OCI-LY3 (cell line): Measurements from ENCODE around the gene PDLIM3.
"Not testable (repeated sequence)": the region's sequence is repeated elsewhere in the genome, so short reads cannot be mapped to it uniquely, and the experiment has no call there.

ENCODE experiments used
- H2AFZ ChIP-seq: fragments of 200-600, 300-600 bp; shearing (Covaris generic); 2 replicates; pipeline ENCODE4 v1.6.0; 2014; ENCODE audit warnings: antibody characterized with exemption, low read depth, low read length
- H3K27ac ChIP-seq: fragments of 200-600, 300-600 bp; sonication (generic); 2 replicates; pipeline ENCODE4 v1.5.1; 2014; ENCODE audit warnings: mild to moderate bottlenecking, low read length, moderate library complexity, mixed read lengths
- H3K27me3 ChIP-seq: fragments of 200-600, 300-600 bp; sonication (generic); 2 replicates; pipeline ENCODE4 v1.6.1; 2014; ENCODE audit warnings: low read depth, low read length, mixed read lengths
- H3K36me3 ChIP-seq: fragments of 200-600, 300-600 bp; sonication (generic); replicated peaks from 2 replicates; pipeline ENCODE3; 2014; ENCODE audit warnings: low read depth, low read length, mixed read lengths
- H3K4me1 ChIP-seq: fragments of 300-600, 200-600 bp; sonication (generic); 2 replicates; pipeline ENCODE4 v1.6.1; 2014; ENCODE audit warnings: low read length, mixed read lengths
- H3K4me2 ChIP-seq: fragments of 200-600, 300-600 bp; sonication (generic); 2 replicates; pipeline ENCODE4 v1.6.1; 2014; ENCODE audit warnings: low read length, mixed read lengths
- H3K4me3 ChIP-seq: fragments of 300-600, 200-600 bp; sonication (generic); 2 replicates; pipeline ENCODE4 v1.5.1; 2014; ENCODE audit warnings: antibody characterized with exemption, mild to moderate bottlenecking, low read length, moderate library complexity
- H3K79me2 ChIP-seq: fragments of 300-600, 200-600 bp; shearing (Covaris generic); 2 replicates; pipeline ENCODE4 v1.6.1; 2014; ENCODE audit warnings: mild to moderate bottlenecking, low read length, mixed read lengths
- H3K9ac ChIP-seq: fragments of 300-600, 200-600 bp; shearing (Covaris generic); 2 replicates; pipeline ENCODE4 v1.6.0; 2014; ENCODE audit warnings: mild to moderate bottlenecking, low read length, moderate library complexity
- H3K9me3 ChIP-seq: fragments of 200-600, 300-600 bp; shearing (Covaris generic); 2 replicates; pipeline ENCODE4 v1.6.1; 2014; ENCODE audit warnings: low read length, mixed read lengths; ENCODE audit not compliant: insufficient read depth
- H4K20me1 ChIP-seq: fragments of 200-600, 300-600 bp; sonication (generic); 2 replicates; pipeline ENCODE4 v1.6.1; 2016; ENCODE audit warnings: low read length, mixed read lengths; ENCODE audit not compliant: insufficient read depth
- CTCF ChIP-seq: fragments of 200-600, 300-600 bp; sonication (generic); IDR thresholded peaks from 2 replicates; pipeline ENCODE4 v1.5.1; 2014; ENCODE audit warnings: antibody characterized with exemption, low read length, low read depth
- EZH2phosphoT487 ChIP-seq: fragments of 200-600 bp; shearing (Covaris generic); IDR thresholded peaks from 2 replicates; pipeline ENCODE4 v1.6.1; 2018; ENCODE audit warnings: antibody characterized with exemption, mixed run types, low read depth

The PDLIM3 gene

GRCh38 chr4:185532795-185533324 lies 2.4 kb downstream of the PDLIM3 start:
- no peaks in the 10 kb centered on the region for H4K20me1 ChIP-seq
- TF ChIP-seq CTCF (no peak), EZH2phosphoT487 (no peak)

GRCh38 chr4:185532293-185532692 lies 3.0 kb downstream of the PDLIM3 start:
- Histone ChIP-seq H3K4me3 (no peak overlapping the region), H3K79me2 (no peaks in the 10 kb centered on the region), H3K36me3 (no peaks in the 10 kb centered on the region), H3K9ac (no peak overlapping the region), H3K27me3 (no peaks in the 10 kb centered on the region), H4K20me1 (no peaks in the 10 kb centered on the region), H3K4me2 (no peak overlapping the region), H2AFZ (no peak overlapping the region), H3K4me1 (no peaks in the 10 kb centered on the region), H3K9me3 (no peaks in the 10 kb centered on the region), H3K27ac (no peak overlapping the region)
- TF ChIP-seq EZH2phosphoT487 = no peak

More at GRCh38 chr4:185532795-185533324, 2.4 kb downstream of the PDLIM3 start:
- no peaks in the 10 kb centered on the region for H3K36me3 ChIP-seq
- no peaks in the 10 kb centered on the region for H3K79me2 ChIP-seq
- H2AFZ ChIP-seq = no peak overlapping the region
- no peaks in the 10 kb centered on the region for H3K27me3 ChIP-seq
- no peak overlapping the region for H3K4me3 ChIP-seq
- no peak overlapping the region for H3K4me2 ChIP-seq
- no peak overlapping the region for H3K27ac ChIP-seq
- no peak overlapping the region for H3K9ac ChIP-seq
- H3K4me1 ChIP-seq = no peaks in the 10 kb centered on the region
- no peaks in the 10 kb centered on the region for H3K9me3 ChIP-seq

- not testable (repeated sequence) for H3K27me3 ChIP-seq, H3K4me1 ChIP-seq, H2AFZ ChIP-seq, H4K20me1 ChIP-seq, H3K4me2 ChIP-seq, H3K9ac ChIP-seq, H3K9me3 ChIP-seq, H3K36me3 ChIP-seq, H3K79me2 ChIP-seq, H3K4me3 ChIP-seq, H3K27ac ChIP-seq
Measured at GRCh38 chr4:185531654-185532053, 3.7 kb downstream of the PDLIM3 start.

- H3K9me3 ChIP-seq = no peaks in the 10 kb centered on the region
- H3K27me3 ChIP-seq = no peaks in the 10 kb centered on the region
- no peaks in the 10 kb centered on the region for H3K36me3 ChIP-seq
- TF ChIP-seq EZH2phosphoT487 (no peak), CTCF (no peak)
- no peak overlapping the region for H2AFZ ChIP-seq
- H3K79me2 ChIP-seq = no peaks in the 10 kb centered on the region
- no peaks in the 10 kb centered on the region for H3K4me1 ChIP-seq
- H3K4me2 ChIP-seq = no peak overlapping the region
- no peak overlapping the region for H3K4me3 ChIP-seq
- H3K9ac ChIP-seq = no peak overlapping the region
- no peak overlapping the region for H3K27ac ChIP-seq
- H4K20me1 ChIP-seq = no peaks in the 10 kb centered on the region
Measured at GRCh38 chr4:185529413-185529812, 5.9 kb downstream of the PDLIM3 start.

GRCh38 chr4:185524888-185525863 lies 10.1 kb downstream of the PDLIM3 start:
- no peaks in the 10 kb centered on the region for H3K4me1 ChIP-seq

More at GRCh38 chr4:185524888-185525863, 10.1 kb downstream of the PDLIM3 start:
- H3K27ac ChIP-seq = no peak overlapping the region
- no peaks in the 10 kb centered on the region for H3K79me2 ChIP-seq
- no peaks in the 10 kb centered on the region for H4K20me1 ChIP-seq
- no peaks in the 10 kb centered on the region for H3K9me3 ChIP-seq
- H3K27me3 ChIP-seq = no peaks in the 10 kb centered on the region
- no peak overlapping the region for H3K4me2 ChIP-seq
- H2AFZ ChIP-seq = no peak overlapping the region
- no peak for TF ChIP-seq EZH2phosphoT487
- TF ChIP-seq CTCF = no peak
- no peak overlapping the region for H3K4me3 ChIP-seq
- no peaks in the 10 kb centered on the region for H3K36me3 ChIP-seq
- H3K9ac ChIP-seq = no peak overlapping the region
